GM18508 (cell line): ENCODE measurements around the gene LDAH.

Experiments
- ATAC-seq: cut with Tn5 transposase; IDR thresholded peaks from one replicate; pipeline ENCODE4 v1.9.1; 2021; ENCODE audit warnings: moderate number of reproducible peaks; ENCODE audit not compliant: insufficient read depth, unreplicated experiment

Gene LDAH

GRCh38 chr2:20670315-20671035 is 152.4 kb downstream of the LDAH start:
- no peak for ATAC-seq

GRCh38 chr2:20669562-20670314 is 153.2 kb downstream of the LDAH start:
- ATAC-seq, result no peak

GRCh38 chr2:20668871-20669475 is 153.9 kb downstream of the LDAH start:
- ATAC-seq, result no peak

- ATAC-seq, result no peak
Measured at GRCh38 chr2:20668451-20668850, 154.4 kb downstream of the LDAH start.

GRCh38 chr2:20667531-20668401 is 155.1 kb downstream of the LDAH start:
- no peak for ATAC-seq

GRCh38 chr2:20667151-20667530 is 155.8 kb downstream of the LDAH start:
- ATAC-seq, result no peak

GRCh38 chr2:20666304-20667150 is 156.4 kb downstream of the LDAH start, which contains the start of gene GDF7:
TSS of gene GDF7 (plus strand) at chr2:20667144. CDS start at chr2:20667240, 96 bp downstream.
- ATAC-seq, result no peak

GRCh38 chr2:20666005-20666303 is 156.9 kb downstream of the LDAH start:
- ATAC-seq, result no peak

GRCh38 chr2:20665243-20666004 is 157.5 kb downstream of the LDAH start:
- no peak for ATAC-seq

- ATAC-seq, result no peak
Measured at GRCh38 chr2:20664431-20665242, 158.3 kb downstream of the LDAH start.

GRCh38 chr2:20664071-20664390 is 158.9 kb downstream of the LDAH start:
- ATAC-seq, result no peak

- no peak for ATAC-seq
Measured at GRCh38 chr2:20663196-20664070, 159.5 kb downstream of the LDAH start.

GRCh38 chr2:20662308-20662937 is 160.5 kb downstream of the LDAH start:
- ATAC-seq, result no peak

- peak; percentile 49 for ATAC-seq
Measured at GRCh38 chr2:20661421-20662307, 161.2 kb downstream of the LDAH start.

GRCh38 chr2:20660506-20661420 is 162.1 kb downstream of the LDAH start:
- no peak for ATAC-seq
